Neuronal stem cell (in vitro differentiated cells): Measurements from ENCODE around the gene TH.

Experiments used
- DNase-seq: peaks from one replicate; pipeline ENCODE4 v3.0.0-alpha.2; 2013; ENCODE audit warnings: low spot score
- H2AFZ ChIP-seq: one replicate; pipeline ENCODE4 v1.6.1; 2013; ENCODE audit warnings: mild to moderate bottlenecking, low read length, inconsistent platforms
- H2AK5ac ChIP-seq: 2 replicates; pipeline ENCODE4 v1.6.1; 2013; ENCODE audit warnings: low read depth, mild to moderate bottlenecking, inconsistent platforms, low read length, moderate library complexity, mixed read lengths
- H2BK120ac ChIP-seq: 2 replicates; pipeline ENCODE4 v1.6.1; 2013; ENCODE audit warnings: low read depth, mild to moderate bottlenecking, inconsistent platforms, low read length, moderate library complexity, mixed read lengths
- H2BK12ac ChIP-seq: one replicate; pipeline ENCODE4 v1.6.1; 2013; ENCODE audit warnings: low read length, inconsistent platforms
- H2BK15ac ChIP-seq: 2 replicates; pipeline ENCODE4 v1.6.1; 2013; ENCODE audit warnings: mild to moderate bottlenecking, low read length, inconsistent platforms, mixed read lengths
- H2BK5ac ChIP-seq: one replicate; pipeline ENCODE4 v1.6.1; 2013; ENCODE audit warnings: inconsistent platforms, mild to moderate bottlenecking, low read length, moderate library complexity
- H3K14ac ChIP-seq: one replicate; pipeline ENCODE4 v1.6.1; 2013; ENCODE audit warnings: low read length, inconsistent platforms
- H3K18ac ChIP-seq: 2 replicates; pipeline ENCODE4 v1.6.1; 2013; ENCODE audit warnings: low read length, inconsistent platforms
- H3K23ac ChIP-seq: 2 replicates; pipeline ENCODE4 v1.6.1; 2013; ENCODE audit warnings: low read depth, mild to moderate bottlenecking, mixed read lengths, low read length, inconsistent platforms; ENCODE audit not compliant: poor library complexity
- H3K27ac ChIP-seq: replicated peaks from 3 replicates; pipeline ENCODE4 v1.5.1; 2013; ENCODE audit warnings: low read length, inconsistent platforms
- H3K27me3 ChIP-seq, 3 experiments: 2 replicates each; pipeline ENCODE4 v1.6.1; 2013; ENCODE audit warnings: low read length in 3 of 3, mild to moderate bottlenecking in 2 of 3, inconsistent platforms in 1 of 3, low read depth in 1 of 3, mixed read lengths in 1 of 3, moderate library complexity in 1 of 3; ENCODE audit not compliant: control insufficient read depth in 3 of 3, insufficient read depth in 3 of 3
- H3K36me3 ChIP-seq, 2 donors: replicated peaks in 1 of 2; 2 replicates each; pipeline ENCODE4 v1.6.1; 2013; ENCODE audit warnings: low read length in 2 of 2; ENCODE audit not compliant: control insufficient read depth in 2 of 2, insufficient read depth in 2 of 2
- H3K4ac ChIP-seq: 2 replicates; pipeline ENCODE4 v1.6.1; 2013; ENCODE audit warnings: inconsistent platforms, mild to moderate bottlenecking, low read length, moderate library complexity
- H3K4me1 ChIP-seq, 2 donors: 1 replicate in 1 of 2; 2 replicates in 1 of 2; pipeline ENCODE4 v1.6.1; 2013; ENCODE audit warnings: low read length in 2 of 2, low read depth in 1 of 2; ENCODE audit not compliant: control insufficient read depth in 2 of 2, insufficient read depth in 1 of 2
- H3K4me2 ChIP-seq: one replicate; pipeline ENCODE4 v1.6.1; 2013; ENCODE audit warnings: mild to moderate bottlenecking, low read length, inconsistent platforms; ENCODE audit not compliant: insufficient read depth, poor library complexity, severe bottlenecking
- H3K4me3 ChIP-seq, 2 donors: 2 replicates each; pipeline ENCODE4 v1.5.1; 2013; ENCODE audit warnings: low read length in 2 of 2, mild to moderate bottlenecking in 2 of 2, inconsistent platforms in 1 of 2, moderate library complexity in 1 of 2
- H3K79me1 ChIP-seq: one replicate; pipeline ENCODE4 v1.6.1; 2013; ENCODE audit warnings: low read depth, mild to moderate bottlenecking, inconsistent platforms, low read length, moderate library complexity
- H3K9ac ChIP-seq: one replicate; pipeline ENCODE4 v1.6.1; 2013; ENCODE audit warnings: mild to moderate bottlenecking, low read depth, low read length, inconsistent platforms; ENCODE audit not compliant: poor library complexity
- H3K9me3 ChIP-seq, 2 donors: replicated peaks in 1 of 2; 2 replicates each; pipeline versions ENCODE3 to v1.6.1; 2013; ENCODE audit warnings: low read length in 2 of 2, mild to moderate bottlenecking in 2 of 2, inconsistent platforms in 1 of 2, low read depth in 1 of 2, mixed read lengths in 1 of 2, moderate library complexity in 1 of 2; ENCODE audit not compliant: control insufficient read depth in 2 of 2, insufficient read depth in 1 of 2
- H4K8ac ChIP-seq: one replicate; pipeline ENCODE4 v1.6.1; 2013; ENCODE audit warnings: low read depth, mild to moderate bottlenecking, inconsistent platforms, low read length, moderate library complexity
- H4K91ac ChIP-seq: one replicate; pipeline ENCODE4 v1.6.1; 2013; ENCODE audit warnings: low read length, low read depth, mild to moderate bottlenecking, inconsistent platforms; ENCODE audit not compliant: poor library complexity
- WGBS, 2 donors: extraction: QIAGEN DNeasy Blood & Tissue Kit; methylation state at CpG; one replicate each; pipeline ENCODE4 v1.1.7; 2013; ENCODE audit warnings: missing lambda C conversion rate in 2 of 2, mixed read lengths in 1 of 2; ENCODE audit not compliant: insufficient read length in 2 of 2, insufficient replicate concordance in 1 of 2; ENCODE audit errors: extremely low coverage in 2 of 2; 5-methylcytosine and 5-hydroxymethylcytosine counted together

Gene TH

GRCh38 chr11:2156416-2157182 is 15.0 kb downstream of the TH start:
- Histone ChIP-seq H2BK5ac (peak overlapping the region; percentile 42), H2BK120ac (peak overlapping the region; percentile 4), H3K9me3 (no peaks in the 10 kb centered on the region), H3K4me2 (no peak overlapping the region), H3K27me3 (peaks cover 0 to 21% (median 0%) of the 10 kb centered on the region in 3 experiments), H3K79me1 (no peaks in the 10 kb centered on the region), H3K4me3 (no peak overlapping the region), H3K4ac (peak overlapping the region; percentile 46), H3K18ac (peak overlapping the region; percentile 93), H2AK5ac (peak overlapping the region; percentile 98), H2BK12ac (peak overlapping the region; percentile 60), H3K4me1 (peaks cover 0 to 1% of the 10 kb centered on the region in 2 donors), H2AFZ (peak overlapping the region; percentile 73), H4K91ac (peak overlapping the region; percentile 22), H3K14ac (peak overlapping the region; percentile 1), H4K8ac (no peak overlapping the region), H3K9ac (no peak overlapping the region), H3K36me3 (no peaks in the 10 kb centered on the region), H3K27ac (no peak overlapping the region), H3K23ac (no peak overlapping the region), H2BK15ac (peak overlapping the region; percentile 74)
- WGBS, 2 donors: no CpG with 5 or more reads among the region's 19 CpGs
- DNase-seq: peak; percentile 71

- H4K8ac ChIP-seq: no peak overlapping the region
These were observed 16.1 kb downstream of the TH start for GRCh38 chr11:2155511-2155910.

GRCh38 chr11:2154889-2155288 is 16.7 kb downstream of the TH start:
- H3K18ac ChIP-seq: peak overlapping the region; percentile 90
- H3K27me3 ChIP-seq: peaks cover 0 to 31% (median 0%) of the 10 kb centered on the region in 3 experiments
- peak overlapping the region; percentile 30 for H4K8ac ChIP-seq
- H2BK12ac ChIP-seq: peak overlapping the region; percentile 100
- H3K36me3 ChIP-seq: no peaks in the 10 kb centered on the region
- H2BK5ac ChIP-seq: no peak overlapping the region
- DNase-seq: no peak
- H2BK15ac ChIP-seq: peak overlapping the region; percentile 97
- H3K27ac ChIP-seq: no peak overlapping the region
- no peaks in the 10 kb centered on the region for H3K9me3 ChIP-seq
- H3K4me1 ChIP-seq: peaks cover 0 to 12% of the 10 kb centered on the region in 2 donors
- no peak overlapping the region for H3K4me3 ChIP-seq
- no peak overlapping the region for H3K4me2 ChIP-seq
- peak overlapping the region; percentile 98 for H2AK5ac ChIP-seq
- no peak overlapping the region for H3K9ac ChIP-seq
- H3K4ac ChIP-seq: peak overlapping the region; percentile 41
- no peak overlapping the region for H3K23ac ChIP-seq
- no peak overlapping the region for H2AFZ ChIP-seq
- H2BK120ac ChIP-seq: peak overlapping the region; percentile 81
- H3K79me1 ChIP-seq: no peaks in the 10 kb centered on the region
- peak overlapping the region; percentile 24 for H4K91ac ChIP-seq
- WGBS, 2 donors: no CpG with 5 or more reads among the region's 17 CpGs
- no peak overlapping the region for H3K14ac ChIP-seq

More at GRCh38 chr11:2155511-2155910, 16.1 kb downstream of the TH start:
- H4K91ac ChIP-seq: no peak overlapping the region
- H3K4me2 ChIP-seq: no peak overlapping the region
- no peak overlapping the region for H3K23ac ChIP-seq
- no CpG with 5 or more reads among the region's 29 CpGs for WGBS, 2 donors
- H3K18ac ChIP-seq: peak overlapping the region; percentile 90
- H2AFZ ChIP-seq: no peak overlapping the region
- H3K9me3 ChIP-seq: no peaks in the 10 kb centered on the region
- H3K79me1 ChIP-seq: no peaks in the 10 kb centered on the region
- peak overlapping the region; percentile 21 for H3K9ac ChIP-seq
- peak overlapping the region; percentile 6 for H3K4ac ChIP-seq
- H3K36me3 ChIP-seq: no peaks in the 10 kb centered on the region
- peak overlapping the region; percentile 42 for H2BK5ac ChIP-seq
- H2BK15ac ChIP-seq: peak overlapping the region; percentile 74
- no peak overlapping the region for H3K27ac ChIP-seq
- peaks cover 0 to 28% (median 0%) of the 10 kb centered on the region in 3 experiments for H3K27me3 ChIP-seq
- H2BK120ac ChIP-seq: peak overlapping the region; percentile 81
- peaks cover 0 to 8% of the 10 kb centered on the region in 2 donors for H3K4me1 ChIP-seq
- no peak for DNase-seq
- peak overlapping the region; percentile 100 for H2BK12ac ChIP-seq
- peak overlapping the region; percentile 94 for H3K14ac ChIP-seq
- H3K4me3 ChIP-seq: no peak overlapping the region
- peak overlapping the region; percentile 98 for H2AK5ac ChIP-seq

GRCh38 chr11:2154195-2154585 is 17.4 kb downstream of the TH start:
- H3K23ac ChIP-seq: peak overlapping the region; percentile 77
- no peak overlapping the region for H2BK5ac ChIP-seq

More at GRCh38 chr11:2154195-2154585, 17.4 kb downstream of the TH start:
- Histone ChIP-seq H2BK120ac (peak overlapping the region; percentile 75), H3K14ac (no peak overlapping the region), H2BK12ac (peak overlapping the region; percentile 43), H2AFZ (no peak overlapping the region), H2BK15ac (peak overlapping the region; percentile 97), H3K4me3 (no peak overlapping the region), H3K27ac (no peak overlapping the region), H4K8ac (peak overlapping the region; percentile 30), H3K36me3 (no peaks in the 10 kb centered on the region), H3K18ac (peak overlapping the region; percentile 55), H3K79me1 (no peaks in the 10 kb centered on the region), H3K4me2 (no peak overlapping the region), H2AK5ac (peak overlapping the region; percentile 98), H3K4ac (no peak overlapping the region), H3K27me3 (peaks cover 0 to 36% (median 1%) of the 10 kb centered on the region in 3 experiments), H3K4me1 (peaks cover 0 to 18% of the 10 kb centered on the region in 2 donors), H4K91ac (peak overlapping the region; percentile 24), H3K9me3 (no peaks in the 10 kb centered on the region), H3K9ac (peak overlapping the region; percentile 15)
- DNase-seq: no peak
- no CpG with 5 or more reads among the region's 7 CpGs for WGBS, 2 donors
